Progenitor cell of endocrine pancreas (in vitro differentiated cells): ENCODE data around the gene USE1. TPM values are rescaled to one million over a fixed set of nuclear protein-coding genes. Genes with fewer than 3 reads are reported as not detected.

Experiments
- DNase-seq: peaks from one replicate; pipeline ENCODE4 v3.0.0; 2021; ENCODE audit warnings: low spot score; ENCODE audit not compliant: unreplicated experiment
- H3K27ac Mint-ChIP-seq: 2 replicates; pipeline ENCODE4 v1.8.0; 2021; ENCODE audit warnings: mild to moderate bottlenecking, moderate library complexity, mixed read lengths
- H3K27me3 Mint-ChIP-seq: 2 replicates; pipeline ENCODE4 v1.8.0; 2021; ENCODE audit warnings: mixed read lengths
- H3K36me3 Mint-ChIP-seq: 2 replicates; pipeline ENCODE4 v1.8.0; 2022; ENCODE audit warnings: mixed read lengths; ENCODE audit not compliant: insufficient read depth
- H3K4me1 Mint-ChIP-seq: 2 replicates; pipeline ENCODE4 v1.8.0; 2021; ENCODE audit warnings: low read depth, mixed read lengths
- H3K4me3 Mint-ChIP-seq: 2 replicates; pipeline ENCODE4 v1.8.0; 2021; ENCODE audit warnings: low read depth, mild to moderate bottlenecking, moderate library complexity, mixed read lengths
- H3K9me3 Mint-ChIP-seq: 2 replicates; pipeline ENCODE4 v1.8.0; 2021; ENCODE audit warnings: low read depth, mixed read lengths
- CTCF ChIP-seq: fragments of 200-600 bp; sonication (generic); IDR thresholded peaks from one replicate; pipeline ENCODE4 v1.5.0; 2021; ENCODE audit warnings: antibody characterized with exemption, mild to moderate bottlenecking; ENCODE audit not compliant: unreplicated experiment
- total RNA-seq: library from RNA; stranded (reverse); gene quantifications from 2 replicates; pipeline ENCODE4 v1.2.1, GENCODE V29; 2021

Gene USE1
- total RNA-seq, 1 donor from 2014 or later = 27.2 TPM

- no peak for TF ChIP-seq CTCF
- Mint-ChIP-seq H3K9me3 (no peaks in the 10 kb centered on the region), H3K27ac (peak overlapping the region; percentile 80), H3K27me3 (no peaks in the 10 kb centered on the region), H3K36me3 (peaks cover 19% of the 10 kb centered on the region), H3K4me1 (peaks cover 45% of the 10 kb centered on the region), H3K4me3 (no peak overlapping the region)
- no peak for DNase-seq
Measured at GRCh38 chr19:17237747-17238706, 22.9 kb downstream of the USE1 start.

GRCh38 chr19:17240062-17240752 is 25.1 kb downstream of the USE1 start:
- no peak for DNase-seq
- H3K4me1 Mint-ChIP-seq = peaks cover 51% of the 10 kb centered on the region
- peak overlapping the region; percentile 64 for H3K4me3 Mint-ChIP-seq
- H3K27ac Mint-ChIP-seq = peak overlapping the region; percentile 97
- no peaks in the 10 kb centered on the region for H3K27me3 Mint-ChIP-seq
- peaks cover 12% of the 10 kb centered on the region for H3K36me3 Mint-ChIP-seq
- TF ChIP-seq CTCF = no peak
- H3K9me3 Mint-ChIP-seq = no peaks in the 10 kb centered on the region

- no peaks in the 10 kb centered on the region for H3K9me3 Mint-ChIP-seq
- peaks cover 51% of the 10 kb centered on the region for H3K4me1 Mint-ChIP-seq
- peak overlapping the region; percentile 97 for H3K27ac Mint-ChIP-seq
- no peaks in the 10 kb centered on the region for H3K27me3 Mint-ChIP-seq
- no peak for DNase-seq
- TF ChIP-seq CTCF = no peak
- H3K4me3 Mint-ChIP-seq = peak overlapping the region; percentile 64
- peaks cover 12% of the 10 kb centered on the region for H3K36me3 Mint-ChIP-seq
Measured at GRCh38 chr19:17240826-17241399, 25.8 kb downstream of the USE1 start.

GRCh38 chr19:17242431-17243208 is 27.5 kb downstream of the USE1 start:
- peak overlapping the region; percentile 99 for H3K4me3 Mint-ChIP-seq
- H3K4me1 Mint-ChIP-seq = peaks cover 53% of the 10 kb centered on the region
- H3K9me3 Mint-ChIP-seq = no peaks in the 10 kb centered on the region
- H3K27me3 Mint-ChIP-seq = no peaks in the 10 kb centered on the region
- no peak for DNase-seq
- no peak for TF ChIP-seq CTCF
- H3K36me3 Mint-ChIP-seq = peaks cover 11% of the 10 kb centered on the region
- H3K27ac Mint-ChIP-seq = peak overlapping the region; percentile 99
